ENCODE measurements around the gene SH3GL1. TPM values are rescaled to one million over a fixed set of nuclear protein-coding genes. Genes with fewer than 3 reads are reported as not detected.
"Not testable (repeated sequence)": the region's sequence is repeated elsewhere in the genome, so short reads cannot be mapped to it uniquely, and the experiment has no call there.

SH3GL1 gene
- total RNA-seq, 1 experiment from 2014 or later = 59.8 TPM

GRCh38 chr19:4350726-4351125, 49.6 kb downstream of the SH3GL1 start:
- no peak for TF ChIP-seq CTCF (conservative IDR thresholded peaks at IDR 0.05; ENCODE audit: low read depth, low read length)
- no peak for TF ChIP-seq EZH2phosphoT487 (IDR thresholded peaks at IDR 0.05; ENCODE audit: borderline replicate concordance, low read length)
- no peak for TF ChIP-seq EZH2 (IDR thresholded peaks at IDR 0.05; ENCODE audit: low read length, unreplicated experiment)
- H3K4me3 ChIP-seq (ENCODE audit: low read length) = no peak overlapping the region
- DNase-seq (no peak), ATAC-seq (no peak)
- no peaks in the 10 kb centered on the region for H3K27me3 ChIP-seq (ENCODE audit: low read length)
- H3F3A ChIP-seq (ENCODE audit: low read length, unreplicated experiment) = no peaks in the 10 kb centered on the region
- H3K9me3 ChIP-seq (ENCODE audit: low read length) = no peaks in the 10 kb centered on the region
- H3K4me1 ChIP-seq (ENCODE audit: insufficient read depth, low read length) = no peaks in the 10 kb centered on the region
- H3K4me2 ChIP-seq (ENCODE audit: low read length) = no peak overlapping the region
- BruUV-seq (replicated peaks) = no TSS peak
- ChIA-PET CTCF (no interaction called here), POLR2A (ENCODE audit: unreplicated experiment) (no interaction called here)
- intact Hi-C loops (cut with micrococcal nuclease) = loop anchor here (5.0 kb wide), 1 partner anchor 83 kb away; no protein-coding TSS in a partner anchor
- H3K9ac ChIP-seq (ENCODE audit: low read length) = no peak overlapping the region
- no peaks in the 10 kb centered on the region for H3K36me3 ChIP-seq (ENCODE audit: low read depth, low read length)
- H3K79me2 ChIP-seq (ENCODE audit: low read length) = no peaks in the 10 kb centered on the region
- no peaks in the 10 kb centered on the region for H4K20me1 ChIP-seq (ENCODE audit: low read length)
- H3K27ac ChIP-seq (ENCODE audit: low read length) = no peak overlapping the region
- no peak overlapping the region for H2AFZ ChIP-seq (ENCODE audit: low read length)
- H3K9me2 ChIP-seq (replicated peaks; ENCODE audit: low read length) = no peaks in the 10 kb centered on the region

- no TSS peak for BruUV-seq (replicated peaks)
- Histone ChIP-seq H3K36me3 (ENCODE audit: low read depth, low read length) (no peaks in the 10 kb centered on the region), H3K9me2 (replicated peaks; ENCODE audit: low read length) (no peaks in the 10 kb centered on the region), H3K27me3 (ENCODE audit: low read length) (no peaks in the 10 kb centered on the region), H3K27ac (ENCODE audit: low read length) (no peak overlapping the region), H3F3A (ENCODE audit: low read length, unreplicated experiment) (no peaks in the 10 kb centered on the region), H3K4me1 (ENCODE audit: insufficient read depth, low read length) (no peaks in the 10 kb centered on the region), H2AFZ (ENCODE audit: low read length) (no peak overlapping the region), H4K20me1 (ENCODE audit: low read length) (no peaks in the 10 kb centered on the region), H3K4me2 (ENCODE audit: low read length) (no peak overlapping the region), H3K4me3 (ENCODE audit: low read length) (no peak overlapping the region), H3K9me3 (ENCODE audit: low read length) (no peaks in the 10 kb centered on the region), H3K9ac (ENCODE audit: low read length) (no peak overlapping the region), H3K79me2 (ENCODE audit: low read length) (no peaks in the 10 kb centered on the region)
- no peak for ATAC-seq
- ChIA-PET CTCF (no interaction called here), POLR2A (ENCODE audit: unreplicated experiment) (no interaction called here)
- DNase-seq = no peak
- intact Hi-C loops (cut with micrococcal nuclease) = loop anchor here (5.0 kb wide), 1 partner anchor 83 kb away; no protein-coding TSS in a partner anchor
- TF ChIP-seq CTCF (conservative IDR thresholded peaks at IDR 0.05; ENCODE audit: low read depth, low read length) = no peak
Measured at GRCh38 chr19:4350111-4350510, 50.2 kb downstream of the SH3GL1 start.

GRCh38 chr19:4349225-4349624, 51.1 kb downstream of the SH3GL1 start:
- H3K36me3 ChIP-seq (ENCODE audit: low read depth, low read length) = not testable (repeated sequence)

More at GRCh38 chr19:4349225-4349624, 51.1 kb downstream of the SH3GL1 start:
- H2AFZ ChIP-seq (ENCODE audit: low read length); H3K9ac ChIP-seq (ENCODE audit: low read length); H3K4me2 ChIP-seq (ENCODE audit: low read length); H4K20me1 ChIP-seq (ENCODE audit: low read length); H3K27ac ChIP-seq (ENCODE audit: low read length); H3K9me2 ChIP-seq (replicated peaks; ENCODE audit: low read length); H3K9me3 ChIP-seq (ENCODE audit: low read length); H3K27me3 ChIP-seq (ENCODE audit: low read length); CTCF ChIA-PET; ATAC-seq; H3K4me3 ChIP-seq (ENCODE audit: low read length); DNase-seq; H3F3A ChIP-seq (ENCODE audit: low read length, unreplicated experiment); H3K79me2 ChIP-seq (ENCODE audit: low read length); BruUV-seq (replicated peaks); POLR2A ChIA-PET (ENCODE audit: unreplicated experiment); H3K4me1 ChIP-seq (ENCODE audit: insufficient read depth, low read length): not testable (repeated sequence)
- intact Hi-C loops (cut with micrococcal nuclease) = loop anchor here (10.0 kb wide), 1 partner anchor 104 kb away; the partner anchor contains the start of gene YJU2
